ENCODE measurements around the gene SLC30A9. TPM values are rescaled to one million over a fixed set of nuclear protein-coding genes. Genes with fewer than 3 reads are reported as not detected.

Gene SLC30A9
- polyA plus RNA-seq, 1 donor (not counting 4 experiments of a cell fraction or from before 2014, with no cell fraction given), result 53.0 TPM

- Histone ChIP-seq H3K9ac (ENCODE audit: control insufficient read depth, extremely low read depth, insufficient read depth, low read length) (no peak overlapping the region), H3K9me3 (ENCODE audit: control insufficient read depth, low read depth, low read length) (no peaks in the 10 kb centered on the region), H3K9me1 (ENCODE audit: control insufficient read depth, extremely low read depth, insufficient read depth, low read length) (no peaks in the 10 kb centered on the region), H3K4me3 (ENCODE audit: control insufficient read depth in 2 of 3, extremely low read depth in 1 of 3, insufficient read depth in 2 of 3, low read depth in 1 of 3, low read length in 3 of 3) (no peak overlapping the region), H3K4me1 (ENCODE audit: control insufficient read depth, extremely low read depth, insufficient read depth, low read length) (peaks cover 2% of the 10 kb centered on the region), H3K4me2 (ENCODE audit: control insufficient read depth, extremely low read depth, insufficient read depth, low read depth, low read length) (no peak overlapping the region), H4K20me1 (ENCODE audit: control insufficient read depth, extremely low read depth, insufficient read depth, low read length) (no peaks in the 10 kb centered on the region), H3K36me3 (ENCODE audit: control insufficient read depth in 2 of 2, extremely low read depth in 1 of 2, insufficient read depth in 2 of 2, low read length in 2 of 2) (no peaks in the 10 kb centered on the region), H3K27ac (ENCODE audit: control insufficient read depth, insufficient read depth, low read length) (no peak overlapping the region), H3K79me2 (ENCODE audit: control insufficient read depth, insufficient read depth, low read length) (no peaks in the 10 kb centered on the region), H3K27me3 (ENCODE audit: control insufficient read depth, extremely low read depth, insufficient read depth, low read length) (no peaks in the 10 kb centered on the region), H2AFZ (ENCODE audit: control insufficient read depth, low read length) (no peak overlapping the region)
- FAIRE-seq (no peak), DNase-seq (ENCODE audit: low read depth, low spot score) (no peak)
- TF ChIP-seq CTCF (optimal IDR thresholded peaks at IDR 0.05 in 1 of 3, IDR thresholded peaks at IDR 0.05 in 1 of 3, conservative IDR thresholded peaks at IDR 0.05 in 1 of 3; ENCODE audit: extremely low read depth in 1 of 3, insufficient read depth in 2 of 3, low read length in 3 of 3) (no peak), EZH2 (IDR thresholded peaks at IDR 0.05; ENCODE audit: low read length) (no peak)
- dilution Hi-C loops (cut with MboI; ENCODE audit: extremely low pct_ligation_motif_present, low sequenced_read_pairs), result no loop called here
These were observed 7.6 kb upstream of the SLC30A9 start for GRCh38 chr4:41982716-41983115.

- no peaks in the 10 kb centered on the region for H4K20me1 ChIP-seq (ENCODE audit: control insufficient read depth, extremely low read depth, insufficient read depth, low read length)
- H3K9ac ChIP-seq (ENCODE audit: control insufficient read depth, extremely low read depth, insufficient read depth, low read length), result no peak overlapping the region
- dilution Hi-C loops (cut with MboI; ENCODE audit: extremely low pct_ligation_motif_present, low sequenced_read_pairs), result no loop called here
- no peaks in the 10 kb centered on the region for H3K27me3 ChIP-seq (ENCODE audit: control insufficient read depth, extremely low read depth, insufficient read depth, low read length)
- no peak overlapping the region for H3K4me3 ChIP-seq (ENCODE audit: control insufficient read depth in 2 of 3, extremely low read depth in 1 of 3, insufficient read depth in 2 of 3, low read depth in 1 of 3, low read length in 3 of 3)
- H2AFZ ChIP-seq (ENCODE audit: control insufficient read depth, low read length), result no peak overlapping the region
- H3K9me3 ChIP-seq (ENCODE audit: control insufficient read depth, low read depth, low read length), result no peaks in the 10 kb centered on the region
- no peak overlapping the region for H3K27ac ChIP-seq (ENCODE audit: control insufficient read depth, insufficient read depth, low read length)
- TF ChIP-seq EZH2 (IDR thresholded peaks at IDR 0.05; ENCODE audit: low read length) (no peak), CTCF (optimal IDR thresholded peaks at IDR 0.05 in 1 of 3, IDR thresholded peaks at IDR 0.05 in 1 of 3, conservative IDR thresholded peaks at IDR 0.05 in 1 of 3; ENCODE audit: extremely low read depth in 1 of 3, insufficient read depth in 2 of 3, low read length in 3 of 3) (no peak)
- DNase-seq (ENCODE audit: low read depth, low spot score), result no peak
- peaks cover 3% of the 10 kb centered on the region for H3K79me2 ChIP-seq (ENCODE audit: control insufficient read depth, insufficient read depth, low read length)
- H3K4me1 ChIP-seq (ENCODE audit: control insufficient read depth, extremely low read depth, insufficient read depth, low read length), result peaks cover 6% of the 10 kb centered on the region
- no peak overlapping the region for H3K4me2 ChIP-seq (ENCODE audit: control insufficient read depth, extremely low read depth, insufficient read depth, low read depth, low read length)
- H3K9me1 ChIP-seq (ENCODE audit: control insufficient read depth, extremely low read depth, insufficient read depth, low read length), result no peaks in the 10 kb centered on the region
- no peak for FAIRE-seq
- no peaks in the 10 kb centered on the region for H3K36me3 ChIP-seq (ENCODE audit: control insufficient read depth in 2 of 2, extremely low read depth in 1 of 2, insufficient read depth in 2 of 2, low read length in 2 of 2)
These were observed 5.2 kb upstream of the SLC30A9 start for GRCh38 chr4:41985151-41985550.

Measured in keratinocyte (primary cell).